HG03378 (cell line): ENCODE results near the gene PRAMEF5.
"Not testable (repeated sequence)": the region's sequence is repeated elsewhere in the genome, so short reads cannot be mapped to it uniquely, and the experiment has no call there.

ENCODE experiments used
- ATAC-seq: cut with Tn5 transposase; IDR thresholded peaks from one replicate; pipeline ENCODE4 v1.9.1; 2021; ENCODE audit warnings: mild to moderate bottlenecking, moderate library complexity; ENCODE audit not compliant: unreplicated experiment

The PRAMEF5 gene

DNA sequence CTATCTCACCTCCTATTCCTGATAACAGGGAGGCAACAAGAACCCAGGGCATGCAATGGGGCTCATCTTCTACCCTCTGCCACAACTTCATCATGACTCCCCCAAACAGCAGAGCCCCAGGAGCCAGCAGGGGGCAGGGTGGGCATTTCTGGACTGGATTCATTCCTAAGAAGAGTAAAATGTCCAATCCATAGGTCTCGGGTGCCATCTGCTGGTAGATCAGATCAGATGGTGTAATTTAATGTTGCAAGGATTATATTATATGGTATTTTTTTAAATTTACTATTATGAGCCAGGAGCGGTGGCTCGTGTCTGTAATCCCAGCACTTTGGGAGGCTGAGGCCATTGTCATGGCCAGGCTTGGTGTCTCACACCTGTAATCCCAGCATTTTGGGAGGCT, 11.1 kb downstream of the PRAMEF5 start:
- not testable (repeated sequence) for ATAC-seq

GRCh38 chr1:13277016-13277415, 23.0 kb downstream of the PRAMEF5 start:
- not testable (repeated sequence) for ATAC-seq

GRCh38 chr1:13279617-13280016, 25.6 kb downstream of the PRAMEF5 start:
- not testable (repeated sequence) for ATAC-seq

GRCh38 chr1:13285037-13285436, 31.0 kb downstream of the PRAMEF5 start, which contains the start of gene PRAMEF8:
PRAMEF8 (minus strand) TSS chr1:13285137; CDS start chr1:13284091, 1,046 bp downstream.
- ATAC-seq = not testable (repeated sequence)

DNA sequence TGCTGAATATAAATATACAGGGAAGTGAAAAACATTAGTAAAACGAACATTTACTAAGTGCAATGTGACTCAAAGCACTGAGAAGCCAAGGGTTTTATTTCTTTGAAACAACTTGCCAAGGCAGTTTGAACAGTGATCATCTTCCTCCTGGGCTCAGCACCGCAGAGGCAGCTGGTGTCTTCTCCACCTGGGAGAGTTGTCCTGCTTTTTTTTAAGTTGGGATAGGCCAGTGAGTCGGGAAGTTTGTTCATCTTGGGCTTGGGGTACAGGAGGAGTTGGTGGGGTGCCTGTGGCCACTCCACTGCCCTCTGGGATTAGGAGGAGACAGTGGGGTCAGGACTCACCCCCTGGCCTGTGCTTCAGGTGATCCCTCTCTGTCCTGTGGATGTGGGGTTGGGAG, 35.0 kb downstream of the PRAMEF5 start:
- not testable (repeated sequence) for ATAC-seq

DNA sequence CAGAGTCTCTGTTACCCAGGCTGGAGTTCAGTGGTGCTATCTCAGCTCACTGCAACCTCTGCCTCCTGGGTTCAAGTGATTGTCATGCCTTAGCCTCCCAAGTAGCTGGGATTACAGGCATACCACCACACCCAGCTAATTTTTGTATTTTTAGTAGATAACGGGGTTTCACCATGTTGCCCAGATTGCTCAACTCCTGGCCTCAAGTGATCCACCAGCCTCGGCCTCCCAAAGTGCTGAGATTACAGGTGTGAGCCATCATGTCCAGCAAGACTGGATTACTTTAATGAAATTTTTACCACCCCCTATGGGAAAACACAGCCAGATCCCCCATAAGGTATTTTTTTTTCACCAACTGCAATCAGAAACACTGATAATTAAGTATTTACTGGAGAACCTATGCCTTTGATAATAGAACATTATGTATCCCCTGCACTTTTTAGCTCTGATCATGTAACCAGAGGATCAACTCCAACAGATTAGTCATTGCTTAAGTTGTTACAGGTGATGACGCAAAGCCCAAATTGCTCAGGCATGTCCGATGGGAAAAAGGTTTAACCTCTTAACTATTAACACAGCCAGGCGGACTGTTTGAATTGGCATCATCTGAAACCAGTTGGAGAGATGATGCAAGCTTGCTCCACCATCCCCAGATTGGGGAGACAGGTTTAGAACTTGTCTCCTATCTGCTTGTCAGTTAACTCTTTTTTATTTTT, 43.4 kb downstream of the PRAMEF5 start:
- not testable (repeated sequence) for ATAC-seq

DNA sequence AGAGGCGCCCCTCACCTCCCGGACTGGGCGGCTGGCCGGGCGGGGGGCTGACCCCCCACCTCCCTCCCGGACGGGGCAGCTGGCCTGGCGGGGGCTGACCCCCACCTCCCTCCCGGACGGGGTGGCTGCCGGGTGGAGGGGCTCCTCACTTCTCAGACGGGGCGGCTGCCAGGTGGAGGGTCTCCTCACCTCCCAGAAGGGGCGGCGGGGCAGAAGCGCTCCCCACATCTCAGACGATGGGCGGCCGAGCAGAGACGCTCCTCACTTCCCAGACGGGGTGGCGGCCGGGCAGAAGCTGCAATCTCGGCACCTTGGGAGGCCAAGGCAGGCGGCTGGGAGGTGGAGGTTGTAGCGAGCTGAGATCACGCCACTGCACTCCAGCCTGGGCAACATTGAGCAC, 44.7 kb downstream of the PRAMEF5 start:
- not testable (repeated sequence) for ATAC-seq

DNA sequence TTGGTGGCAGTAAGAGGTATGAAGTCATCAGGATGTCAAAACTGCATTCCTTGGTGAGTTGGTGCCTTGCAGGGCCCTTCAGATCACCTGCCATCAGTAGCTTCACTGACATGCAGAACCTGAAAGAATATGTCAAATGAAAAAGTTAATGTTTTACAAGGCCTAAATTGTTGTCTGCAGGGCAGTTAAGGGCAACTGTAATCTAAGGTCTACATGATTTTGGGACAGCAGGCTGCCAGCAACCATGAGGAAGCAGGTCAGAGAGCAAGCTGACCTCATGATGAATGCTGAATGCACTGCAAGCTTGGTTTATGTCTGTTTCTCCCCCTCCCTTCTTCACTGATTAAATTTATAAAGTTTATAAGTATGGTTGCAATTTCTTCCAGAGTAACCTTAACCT, 48.2 kb downstream of the PRAMEF5 start:
- not testable (repeated sequence) for ATAC-seq

GRCh38 chr1:13303239-13303638, 49.2 kb downstream of the PRAMEF5 start, which contains the start of gene PRAMEF33:
PRAMEF33 (plus strand) TSS chr1:13303539; CDS start chr1:13305955, 2,416 bp downstream.
- ATAC-seq = not testable (repeated sequence)
